Endothelial cell of umbilical vein (primary cell): ENCODE data around the gene TSC22D1. TPM values are rescaled to one million over a fixed set of nuclear protein-coding genes. Genes with fewer than 3 reads are reported as not detected.

Experiments used
- BruUV-seq: library from RNA; stranded (reverse); fragments of 400-500 nt; replicated peaks from 2 replicates; lab custom pipeline; 2021; lab: Mats Ljungman, UMichigan
- CTCF ChIA-PET: fragments of 300-600, 350-600 bp; sonication (Branson Sonifier 250); formaldehyde crosslinking; loops from one replicate; lab custom pipeline; 2021; ENCODE audit warnings: antibody characterized with exemption, inconsistent platforms; lab: Charles Lee
- POLR2A ChIA-PET: fragments of 300-600, 350-600 bp; sonication (Branson Sonifier 250); formaldehyde crosslinking; loops from one replicate; lab custom pipeline; 2021; ENCODE audit warnings: antibody characterized with exemption, inconsistent platforms; lab: Charles Lee
- DNase-seq: peaks from one replicate; pipeline ENCODE4 v3.0.0-alpha.2; 2011; ENCODE audit warnings: low read depth, low spot score
- FAIRE-seq: peaks from 2 replicates; lab custom pipeline; 2011; peaks lifted over from hg19 to GRCh38; lab: Jason Lieb, UNC
- H2AFZ ChIP-seq: 2 replicates; pipeline ENCODE4 v1.6.0; 2012; ENCODE audit warnings: low read depth, low read length, control low read depth, inconsistent platforms
- H3K27ac ChIP-seq: 2 replicates; pipeline ENCODE4 v1.5.1; 2011; ENCODE audit warnings: low read depth, mild to moderate bottlenecking, control low read depth, low read length, moderate library complexity; ENCODE audit not compliant: insufficient read depth
- H3K27me3 ChIP-seq, 2 experiments: 2 replicates each; pipeline versions ENCODE4 v1.6.0 to v1.6.1; 2011; ENCODE audit warnings: low read length in 2 of 2, mixed read lengths in 1 of 2; ENCODE audit not compliant: control insufficient read depth in 2 of 2, insufficient read depth in 2 of 2
- H3K36me3 ChIP-seq, 2 experiments: 2 replicates in 1 of 2; 3 replicates in 1 of 2; pipeline ENCODE4 v1.5.1; 2011; ENCODE audit warnings: low read length in 2 of 2, mild to moderate bottlenecking in 1 of 2, moderate library complexity in 1 of 2; ENCODE audit not compliant: control insufficient read depth in 2 of 2, insufficient read depth in 2 of 2; ENCODE audit errors: extremely low read depth in 1 of 2
- H3K4me1 ChIP-seq: 3 replicates; pipeline ENCODE4 v1.5.1; 2011; ENCODE audit warnings: mild to moderate bottlenecking, low read length; ENCODE audit not compliant: control insufficient read depth, insufficient read depth; ENCODE audit errors: extremely low read depth
- H3K4me2 ChIP-seq: 2 replicates; pipeline ENCODE4 v1.6.1; 2011; ENCODE audit warnings: low read length, control low read depth, mixed read lengths; ENCODE audit not compliant: insufficient read depth
- H3K4me3 ChIP-seq, 3 experiments: fragments of 200-600 bp in 1 of 3; sonication (generic), shearing (Covaris generic) in 1 of 3; replicated peaks in 1 of 3; 2 replicates each; pipeline ENCODE4 v1.5.1; 2011 to 2016; ENCODE audit warnings: control low read depth in 3 of 3, low read length in 3 of 3, mild to moderate bottlenecking in 2 of 3, inconsistent platforms in 1 of 3, low read depth in 1 of 3, moderate library complexity in 1 of 3; ENCODE audit not compliant: insufficient read depth in 1 of 3
- H3K79me2 ChIP-seq: 2 replicates; pipeline ENCODE4 v1.6.0; 2012; ENCODE audit warnings: low read length, inconsistent platforms; ENCODE audit not compliant: control insufficient read depth, insufficient read depth
- H3K9ac ChIP-seq: replicated peaks from 2 replicates; pipeline ENCODE3; 2011; ENCODE audit warnings: low read length, control low read depth; ENCODE audit not compliant: insufficient read depth; ENCODE audit errors: extremely low read depth
- H3K9me1 ChIP-seq: replicated peaks from 3 replicates; pipeline ENCODE4 v1.6.0; 2011; ENCODE audit warnings: mild to moderate bottlenecking, low read length; ENCODE audit not compliant: control insufficient read depth, insufficient read depth; ENCODE audit errors: extremely low read depth
- H3K9me3 ChIP-seq: replicated peaks from 2 replicates; pipeline ENCODE4 v1.5.1; 2012; ENCODE audit warnings: low read length, inconsistent platforms; ENCODE audit not compliant: control insufficient read depth, insufficient read depth
- H4K20me1 ChIP-seq: replicated peaks from 2 replicates; pipeline ENCODE3; 2011; ENCODE audit warnings: mild to moderate bottlenecking, low read length; ENCODE audit not compliant: control insufficient read depth, insufficient read depth; ENCODE audit errors: extremely low read depth
- EZH2 ChIP-seq: IDR thresholded peaks from 2 replicates; pipeline ENCODE4 v1.6.1; 2012; ENCODE audit warnings: borderline replicate concordance, low read depth, mild to moderate bottlenecking, moderate library complexity, low read length, inconsistent platforms; ENCODE audit not compliant: severe bottlenecking
- FOS ChIP-seq: IDR thresholded peaks from 2 replicates; pipeline ENCODE4 v1.6.1; 2011; ENCODE audit warnings: mild to moderate bottlenecking, low read length, moderate library complexity, borderline replicate concordance; ENCODE audit not compliant: insufficient read depth
- GATA2 ChIP-seq: IDR thresholded peaks from 2 replicates; pipeline ENCODE4 v1.7.0; 2011; ENCODE audit warnings: low read depth, mild to moderate bottlenecking, moderate library complexity, mixed read lengths, low read length; ENCODE audit not compliant: insufficient read length, insufficient read depth
- JUN ChIP-seq: IDR thresholded peaks from 2 replicates; pipeline ENCODE4 v1.6.1; 2011; ENCODE audit warnings: borderline replicate concordance, low read depth; ENCODE audit not compliant: insufficient read length, insufficient read depth
- MYC ChIP-seq: IDR thresholded peaks from one replicate; pipeline ENCODE4 v1.6.1; 2011; ENCODE audit warnings: mild to moderate bottlenecking, low read depth, low read length
- POLR2A ChIP-seq: IDR thresholded peaks from 2 replicates; pipeline ENCODE4 v1.6.1; 2012; ENCODE audit warnings: low read depth, mild to moderate bottlenecking, control low read depth, low read length
- POLR2AphosphoS5 ChIP-seq: IDR thresholded peaks from 2 replicates; pipeline ENCODE4 v1.6.1; 2012; ENCODE audit warnings: low read depth, mild to moderate bottlenecking, control low read depth, low read length, moderate library complexity; ENCODE audit not compliant: insufficient read depth
- dilution Hi-C: fragments of 300-500 bp; cut with MboI; formaldehyde crosslinking; loops from one replicate; pipeline ENCODE4 v1.15.0; 2019; ENCODE audit warnings: low sequenced_read_pairs; ENCODE audit not compliant: extremely low pct_ligation_motif_present
- intact Hi-C: fragments of 100-400 bp; cut with micrococcal nuclease; formaldehyde crosslinking; loops from one replicate; pipeline ENCODE4 v1.10.0; 2022
- polyA plus RNA-seq, 4 experiments: library from polyadenylated mRNA; depleted of rRNA in 3 of 4; stranded (reverse) in 3 of 4; unstranded in 1 of 4; fragments of >200 nt; gene quantifications; 2 replicates each; pipeline versions ENCODE4 v1.2.1 to v1.2.3, GENCODE V29; 2011 to 2012; ENCODE audit warnings: missing spikeins in 1 of 4
- total RNA-seq: library from RNA; stranded (reverse); gene quantifications from 2 replicates; pipeline ENCODE4 v1.2.3, GENCODE V29; 2021
- TF ChIP-seq, protein P1 (sequence below): IDR thresholded peaks from 2 replicates; pipeline ENCODE4 v1.6.1; 2011; ENCODE audit not compliant: insufficient read depth, insufficient read length
- TF ChIP-seq, protein P2 (sequence below), 2 donors: IDR thresholded peaks; 1 replicate in 1 of 2; 2 replicates in 1 of 2; pipeline ENCODE4 v1.5.1; 2011; ENCODE audit warnings: low read length in 2 of 2, mild to moderate bottlenecking in 2 of 2, moderate library complexity in 2 of 2, control low read depth in 1 of 2, inconsistent platforms in 1 of 2, low read depth in 1 of 2; ENCODE audit not compliant: insufficient read depth in 1 of 2; ENCODE audit errors: extremely low read depth in 1 of 2

Gene TSC22D1
- total and polyA plus RNA-seq, 2 donors (not counting 3 experiments of a cell fraction or from before 2014, with no cell fraction given) = 47.7 to 51.8 TPM

DNA sequence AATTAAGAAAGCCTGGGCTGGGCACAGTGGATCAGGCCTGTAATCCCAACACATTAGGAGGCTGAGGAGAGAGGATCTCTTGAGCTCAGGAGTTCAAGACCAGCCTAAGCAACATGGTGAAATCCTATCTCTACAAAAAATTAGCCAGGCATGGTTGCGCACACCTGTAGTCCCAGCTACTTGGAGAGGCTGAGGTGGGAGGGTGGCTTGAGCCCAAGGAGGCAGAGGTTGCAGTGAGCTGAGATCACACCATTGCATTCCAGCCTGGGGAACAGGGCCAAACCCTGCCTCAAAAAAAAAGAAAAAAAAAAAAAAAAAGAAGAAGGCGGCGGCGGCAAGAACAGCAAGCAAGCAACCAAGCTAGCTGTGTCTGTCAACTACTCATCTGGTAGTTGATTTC lies 26.7 kb downstream of the TSC22D1 start:
- Histone ChIP-seq H3K9me3 (no peaks in the 10 kb centered on the region), H3K9me1 (no peaks in the 10 kb centered on the region), H3K4me1 (peaks cover 2% of the 10 kb centered on the region), H3K4me3 (no peak overlapping the region), H3K79me2 (peaks cover 20% of the 10 kb centered on the region), H3K4me2 (no peak overlapping the region), H3K27me3 (no peaks in the 10 kb centered on the region), H3K9ac (no peak overlapping the region), H4K20me1 (no peaks in the 10 kb centered on the region), H3K27ac (no peak overlapping the region), H2AFZ (no peak overlapping the region), H3K36me3 (no peaks in the 10 kb centered on the region)
- no peak for TF ChIP-seq POLR2A
- TF ChIP-seq POLR2AphosphoS5 = no peak
- TF ChIP-seq, protein P1, sequence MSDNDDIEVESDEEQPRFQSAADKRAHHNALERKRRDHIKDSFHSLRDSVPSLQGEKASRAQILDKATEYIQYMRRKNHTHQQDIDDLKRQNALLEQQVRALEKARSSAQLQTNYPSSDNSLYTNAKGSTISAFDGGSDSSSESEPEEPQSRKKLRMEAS = no peak
- ChIA-PET POLR2A (no interaction called here), CTCF (interaction anchor here (0.6 to 2.0 kb wide), 4 partner anchors 8 to 21 kb away, joined by 3 to 8 read pairs (median 3); no protein-coding TSS in a partner anchor)
- no TSS peak for BruUV-seq
- intact Hi-C loops (no loop called here), dilution Hi-C loops (no loop called here)
- DNase-seq (no peak), FAIRE-seq (peak; percentile 8)

DNA sequence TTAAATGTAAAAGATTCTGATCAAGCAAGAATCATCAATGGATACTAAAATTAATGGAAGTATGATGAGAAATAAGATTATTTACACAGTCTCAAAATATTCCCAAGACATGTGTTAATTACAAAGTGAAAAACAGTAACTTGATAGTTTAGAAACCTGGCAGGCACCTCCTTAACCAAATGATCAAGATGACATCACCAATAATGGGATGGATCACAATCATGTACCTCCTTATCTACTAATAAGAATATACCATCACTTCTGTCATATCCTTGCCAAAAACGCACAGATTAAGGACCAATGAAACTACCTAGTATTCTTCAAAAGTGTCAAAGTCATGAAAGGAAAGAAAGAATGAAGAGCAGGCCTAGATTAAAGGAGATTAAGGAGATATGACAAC lies 30.0 kb downstream of the TSC22D1 start:
- Histone ChIP-seq H3K27me3 (no peaks in the 10 kb centered on the region), H3K9ac (no peak overlapping the region), H2AFZ (no peak overlapping the region), H3K9me3 (no peaks in the 10 kb centered on the region), H3K4me2 (no peak overlapping the region), H3K36me3 (no peaks in the 10 kb centered on the region), H3K79me2 (peaks cover 6% of the 10 kb centered on the region), H3K27ac (no peak overlapping the region), H3K4me3 (no peak overlapping the region), H3K4me1 (peaks cover 4% of the 10 kb centered on the region), H3K9me1 (no peaks in the 10 kb centered on the region), H4K20me1 (no peaks in the 10 kb centered on the region)
- intact Hi-C loops = no loop called here
- TF ChIP-seq FOS (no peak), POLR2A (no peak), MYC (no peak), EZH2 (no peak), JUN (no peak), GATA2 (no peak), POLR2AphosphoS5 (no peak)
- TF ChIP-seq, protein P2, sequence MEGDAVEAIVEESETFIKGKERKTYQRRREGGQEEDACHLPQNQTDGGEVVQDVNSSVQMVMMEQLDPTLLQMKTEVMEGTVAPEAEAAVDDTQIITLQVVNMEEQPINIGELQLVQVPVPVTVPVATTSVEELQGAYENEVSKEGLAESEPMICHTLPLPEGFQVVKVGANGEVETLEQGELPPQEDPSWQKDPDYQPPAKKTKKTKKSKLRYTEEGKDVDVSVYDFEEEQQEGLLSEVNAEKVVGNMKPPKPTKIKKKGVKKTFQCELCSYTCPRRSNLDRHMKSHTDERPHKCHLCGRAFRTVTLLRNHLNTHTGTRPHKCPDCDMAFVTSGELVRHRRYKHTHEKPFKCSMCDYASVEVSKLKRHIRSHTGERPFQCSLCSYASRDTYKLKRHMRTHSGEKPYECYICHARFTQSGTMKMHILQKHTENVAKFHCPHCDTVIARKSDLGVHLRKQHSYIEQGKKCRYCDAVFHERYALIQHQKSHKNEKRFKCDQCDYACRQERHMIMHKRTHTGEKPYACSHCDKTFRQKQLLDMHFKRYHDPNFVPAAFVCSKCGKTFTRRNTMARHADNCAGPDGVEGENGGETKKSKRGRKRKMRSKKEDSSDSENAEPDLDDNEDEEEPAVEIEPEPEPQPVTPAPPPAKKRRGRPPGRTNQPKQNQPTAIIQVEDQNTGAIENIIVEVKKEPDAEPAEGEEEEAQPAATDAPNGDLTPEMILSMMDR (IDR thresholded peaks at IDR 0.05; ENCODE audit: extremely low read depth in 1 of 2, insufficient read depth in 1 of 2, low read depth in 1 of 2, low read length in 2 of 2) = no peak
- TF ChIP-seq, protein P1 = no peak
- dilution Hi-C loops = no loop called here
- ChIA-PET POLR2A (no interaction called here), CTCF (no interaction called here)
- FAIRE-seq (no peak), DNase-seq (no peak)
- no TSS peak for BruUV-seq
